DMS 273 (cell line): ENCODE measurements around the gene MYOCOS.
"Not testable (repeated sequence)": the region's sequence is repeated elsewhere in the genome, so short reads cannot be mapped to it uniquely, and the experiment has no call there.

Experiments
- DNase-seq: peaks from one replicate; lab custom pipeline; 2025; ENCODE audit not compliant: unreplicated experiment; lab: John Stamatoyannopoulos, UW

MYOCOS gene

GRCh38 chr1:171656206-171656605 lies 34.2 kb downstream of the MYOCOS start:
- DNase-seq: not testable (repeated sequence)

DNA sequence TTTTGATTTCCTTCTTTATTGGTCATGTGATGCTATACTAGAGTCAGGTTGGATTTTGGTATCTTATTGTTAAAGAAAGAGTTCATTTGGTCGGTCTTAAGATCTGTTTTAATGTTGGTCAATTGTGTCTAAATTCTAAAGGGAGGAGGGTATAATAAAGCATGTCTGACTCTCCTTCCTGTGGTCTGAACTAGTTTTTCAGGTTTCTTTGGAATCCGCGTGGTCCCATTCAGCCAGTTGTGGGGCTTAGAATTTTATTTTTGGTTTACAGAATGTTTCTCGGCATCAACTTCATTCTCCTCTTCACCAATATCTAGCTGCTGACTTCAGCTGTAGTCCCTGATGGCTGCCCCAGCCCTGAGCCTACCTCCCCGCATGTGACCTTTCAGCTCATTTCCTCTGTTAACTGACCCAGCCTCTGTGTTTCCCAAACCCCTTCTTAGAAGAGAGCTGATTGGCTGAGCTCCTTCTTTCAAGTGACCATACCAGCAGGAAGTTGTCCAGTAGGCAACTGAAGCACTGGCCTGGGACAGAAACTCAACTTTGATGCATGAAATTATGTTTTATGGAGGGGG lies 39.1 kb downstream of the MYOCOS start:
- no peak for DNase-seq

- no peak for DNase-seq
Measured at GRCh38 chr1:171663036-171663853, 41.2 kb downstream of the MYOCOS start.

- no peak for DNase-seq
Measured at GRCh38 chr1:171663854-171664575, 42.0 kb downstream of the MYOCOS start.

- DNase-seq: no peak
Measured at GRCh38 chr1:171664976-171665375, 42.9 kb downstream of the MYOCOS start.

DNA sequence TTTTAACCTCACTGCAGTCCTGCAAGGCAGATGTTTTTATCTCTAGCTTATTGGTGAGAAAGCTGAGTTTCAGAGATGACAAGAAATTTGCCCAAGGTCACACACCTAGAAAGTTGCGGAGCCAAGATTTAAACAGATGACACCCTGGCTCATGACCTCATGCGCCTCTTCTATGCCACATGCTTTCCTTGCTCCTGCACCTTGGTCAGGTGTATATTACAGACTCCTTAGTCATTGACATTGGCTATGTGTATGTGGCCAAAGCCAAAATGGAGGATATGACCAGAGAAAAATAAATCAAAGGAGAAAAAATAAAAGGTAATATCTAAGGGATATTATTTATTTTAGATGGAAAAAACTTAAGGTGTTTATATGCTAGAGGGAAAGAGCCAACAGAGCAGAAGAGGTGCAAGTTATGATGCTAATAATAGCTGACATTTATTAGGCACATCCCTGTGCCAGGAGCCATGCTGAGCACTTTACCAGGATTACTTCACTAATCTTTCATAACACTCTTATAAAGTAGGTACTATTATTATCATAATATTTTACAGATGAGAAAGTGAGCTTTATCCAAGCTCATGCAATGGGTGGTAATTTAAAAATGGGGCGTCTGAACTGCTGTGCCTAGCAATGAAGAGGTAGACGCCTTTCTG lies 44.2 kb downstream of the MYOCOS start:
- no peak for DNase-seq

DNA sequence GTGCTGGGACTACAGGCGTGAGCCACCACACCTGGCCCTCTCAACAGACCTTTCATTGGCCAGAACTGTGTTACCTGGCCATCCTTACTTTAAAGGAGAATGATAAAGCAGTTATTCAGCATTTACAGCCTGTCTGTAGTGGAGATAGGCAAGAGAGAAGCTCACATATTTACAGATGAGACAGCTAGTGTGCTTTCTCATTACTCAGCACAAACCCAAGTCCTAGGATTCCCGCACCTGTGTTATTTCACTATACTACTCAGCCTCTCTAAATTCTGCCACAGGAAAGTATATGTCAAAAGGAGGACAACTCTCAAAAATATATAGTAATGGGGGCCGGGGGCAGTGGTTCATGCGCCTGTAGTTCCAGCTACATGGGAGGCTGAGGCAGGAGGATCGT lies 46.3 kb downstream of the MYOCOS start:
- no peak for DNase-seq

GRCh38 chr1:171670739-171671138 lies 48.7 kb downstream of the MYOCOS start:
- no peak for DNase-seq

DNA sequence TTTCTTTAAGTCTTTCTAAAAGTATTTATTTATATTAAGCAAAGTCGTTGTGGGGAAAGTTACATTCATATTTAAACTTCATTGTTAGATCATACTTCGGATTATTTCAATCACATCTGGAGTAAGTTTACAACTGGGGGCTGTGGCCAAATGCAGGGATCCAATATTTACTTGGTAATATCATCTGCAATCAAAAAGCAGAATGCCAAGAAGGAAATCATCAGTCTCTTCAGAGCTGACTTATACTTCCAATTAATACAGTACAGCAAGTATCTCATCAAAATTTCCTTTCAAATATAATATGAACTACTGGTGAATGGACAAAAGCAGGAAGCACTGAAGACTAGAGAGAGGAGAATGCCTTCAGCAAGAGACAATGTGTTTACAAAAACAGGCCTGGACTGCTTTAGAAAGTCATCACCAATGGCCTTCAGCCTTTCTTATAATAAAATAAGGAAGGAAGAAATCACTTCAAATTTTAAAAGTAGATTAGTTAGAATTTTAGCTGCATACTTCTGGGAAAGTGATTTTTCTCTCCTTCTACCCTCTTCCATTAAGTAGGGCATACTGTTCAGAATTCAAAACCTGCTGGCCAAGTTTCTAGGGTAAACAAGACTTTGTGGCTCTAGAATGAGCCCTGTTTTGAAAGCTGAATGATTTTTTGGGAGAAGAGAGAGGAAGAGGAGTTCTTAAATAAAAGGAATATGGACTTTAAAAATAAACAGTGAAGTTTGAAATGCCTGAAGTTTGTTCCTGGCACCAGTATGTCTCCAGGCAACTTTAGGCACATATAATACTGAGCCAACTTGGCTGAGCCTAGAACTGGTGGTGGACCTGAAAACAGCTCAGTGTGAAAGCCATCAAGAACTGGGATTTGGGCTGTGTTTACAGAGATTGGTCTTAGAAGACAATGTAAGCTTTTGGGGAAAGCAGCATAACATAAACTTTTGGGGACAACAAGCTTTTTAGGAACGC lies 52.7 kb downstream of the MYOCOS start:
- DNase-seq: no peak
